Fibroblast of mammary gland (primary cell): Measurements from ENCODE around the gene KRT34.

Experiments
- DNase-seq: peaks from one replicate; pipeline ENCODE4 v3.0.0-alpha.2; 2010; ENCODE audit warnings: low read depth
- H3K4me3 ChIP-seq: 2 replicates; pipeline ENCODE4 v1.5.1; 2011; ENCODE audit warnings: low read depth, mild to moderate bottlenecking, low read length, moderate library complexity; ENCODE audit not compliant: control insufficient read depth
- CTCF ChIP-seq: conservative IDR thresholded peaks from 2 replicates; pipeline ENCODE4 v1.5.1; 2011; ENCODE audit warnings: low read depth, low read length, inconsistent platforms; ENCODE audit not compliant: control insufficient read depth, insufficient read depth

KRT34 gene

GRCh38 chr17:41420134-41420533, 38.0 kb upstream of the KRT34 start:
- no peak overlapping the region for H3K4me3 ChIP-seq
- no peak for DNase-seq

GRCh38 chr17:41419716-41420115, 37.6 kb upstream of the KRT34 start:
- no peak for DNase-seq
- H3K4me3 ChIP-seq, result no peak overlapping the region
- no peak for TF ChIP-seq CTCF

More at GRCh38 chr17:41420134-41420533, 38.0 kb upstream of the KRT34 start:
- TF ChIP-seq CTCF, result no peak

GRCh38 chr17:41418116-41418860, 36.2 kb upstream of the KRT34 start:
- H3K4me3 ChIP-seq, result no peak overlapping the region
- no peak for TF ChIP-seq CTCF
- DNase-seq, result no peak

- peak; percentile 33 for TF ChIP-seq CTCF
- DNase-seq, result no peak
- no peak overlapping the region for H3K4me3 ChIP-seq
Measured at GRCh38 chr17:41417576-41418015, 35.5 kb upstream of the KRT34 start.

- H3K4me3 ChIP-seq, result no peak overlapping the region
- no peak for DNase-seq
- TF ChIP-seq CTCF, result no peak
Measured at GRCh38 chr17:41417127-41417526, 35.0 kb upstream of the KRT34 start.

- H3K4me3 ChIP-seq, result no peak overlapping the region
- no peak for TF ChIP-seq CTCF
- DNase-seq, result no peak
Measured at GRCh38 chr17:41416479-41416878, 34.4 kb upstream of the KRT34 start.
